Neural progenitor cell (in vitro differentiated cells): Measurements from ENCODE around the gene TPPP.
"Not testable (repeated sequence)": the region's sequence is repeated elsewhere in the genome, so short reads cannot be mapped to it uniquely, and the experiment has no call there.

ENCODE experiments used
- EZH2 ChIP-seq: fragments of 200-600 bp; sonication (generic); IDR thresholded peaks from 2 replicates; pipeline ENCODE4 v1.6.1; 2017; ENCODE audit warnings: antibody characterized with exemption, mild to moderate bottlenecking, moderate library complexity
- TF ChIP-seq, protein P1 (sequence below): fragments of 200-600 bp; sonication (generic); IDR thresholded peaks from 2 replicates; pipeline ENCODE4 v1.5.1; 2017; ENCODE audit warnings: antibody characterized with exemption, mild to moderate bottlenecking

DNA sequence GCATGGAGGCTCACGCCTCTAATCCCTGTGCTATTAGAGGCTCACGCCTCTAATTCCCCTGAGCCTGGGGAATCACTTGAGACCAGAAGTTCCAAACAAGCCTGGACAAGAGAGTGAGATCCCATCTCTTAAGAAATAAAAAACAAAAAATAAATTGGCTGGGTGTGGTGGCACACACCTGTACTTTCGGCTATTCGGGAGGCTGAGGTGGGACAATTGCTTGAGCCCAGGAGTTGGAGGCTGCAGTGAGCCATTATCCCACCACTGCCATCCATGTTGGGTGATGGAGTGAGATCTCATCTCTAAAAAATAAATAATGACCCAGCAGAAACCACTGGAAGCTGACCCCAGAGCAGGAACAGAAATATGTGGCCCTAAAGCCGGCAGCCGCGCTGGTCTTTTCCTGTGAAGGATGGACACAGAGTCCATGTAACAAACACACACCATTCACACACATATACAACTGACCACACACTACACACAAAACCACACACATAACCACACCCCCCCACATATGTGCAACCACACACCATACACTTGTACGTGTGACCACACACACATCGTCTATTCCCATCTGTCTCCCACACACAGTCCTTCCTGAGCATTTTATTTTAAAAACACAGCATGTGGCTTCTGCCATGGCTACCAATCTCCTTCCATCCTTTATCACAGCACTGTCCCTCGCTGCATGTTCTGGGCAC is 39.8 kb upstream of the TPPP start:
- TF ChIP-seq, protein P1, sequence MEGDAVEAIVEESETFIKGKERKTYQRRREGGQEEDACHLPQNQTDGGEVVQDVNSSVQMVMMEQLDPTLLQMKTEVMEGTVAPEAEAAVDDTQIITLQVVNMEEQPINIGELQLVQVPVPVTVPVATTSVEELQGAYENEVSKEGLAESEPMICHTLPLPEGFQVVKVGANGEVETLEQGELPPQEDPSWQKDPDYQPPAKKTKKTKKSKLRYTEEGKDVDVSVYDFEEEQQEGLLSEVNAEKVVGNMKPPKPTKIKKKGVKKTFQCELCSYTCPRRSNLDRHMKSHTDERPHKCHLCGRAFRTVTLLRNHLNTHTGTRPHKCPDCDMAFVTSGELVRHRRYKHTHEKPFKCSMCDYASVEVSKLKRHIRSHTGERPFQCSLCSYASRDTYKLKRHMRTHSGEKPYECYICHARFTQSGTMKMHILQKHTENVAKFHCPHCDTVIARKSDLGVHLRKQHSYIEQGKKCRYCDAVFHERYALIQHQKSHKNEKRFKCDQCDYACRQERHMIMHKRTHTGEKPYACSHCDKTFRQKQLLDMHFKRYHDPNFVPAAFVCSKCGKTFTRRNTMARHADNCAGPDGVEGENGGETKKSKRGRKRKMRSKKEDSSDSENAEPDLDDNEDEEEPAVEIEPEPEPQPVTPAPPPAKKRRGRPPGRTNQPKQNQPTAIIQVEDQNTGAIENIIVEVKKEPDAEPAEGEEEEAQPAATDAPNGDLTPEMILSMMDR = not testable (repeated sequence)
- not testable (repeated sequence) for TF ChIP-seq EZH2
